GM12801 (cell line): Measurements from ENCODE around the gene BET1.

Experiments used
- TF ChIP-seq, protein P1 (sequence below): IDR thresholded peaks from one replicate; pipeline ENCODE4 v1.5.1; 2011; ENCODE audit warnings: control low read depth; ENCODE audit not compliant: insufficient read length; ENCODE audit errors: extremely low read depth

Gene BET1

DNA sequence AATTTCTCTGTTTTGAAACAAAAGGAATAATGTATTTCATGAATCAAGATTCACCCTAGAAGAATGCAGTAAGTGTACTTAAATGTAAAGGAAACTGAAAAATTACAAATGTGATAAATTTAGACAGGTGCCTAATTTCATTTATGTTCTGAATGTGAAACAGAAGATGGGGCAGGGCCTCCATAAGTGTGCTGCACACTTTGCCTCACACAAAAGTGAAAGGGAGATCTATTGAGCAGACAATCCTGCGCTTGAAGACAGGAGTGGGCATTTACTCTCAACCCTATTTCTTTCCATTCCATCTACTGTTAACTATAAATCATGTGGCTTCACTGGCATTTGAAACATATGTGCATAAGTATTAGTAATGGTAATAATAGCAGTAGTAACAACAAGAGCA is 46.4 kb downstream of the BET1 start:
- TF ChIP-seq, protein P1, sequence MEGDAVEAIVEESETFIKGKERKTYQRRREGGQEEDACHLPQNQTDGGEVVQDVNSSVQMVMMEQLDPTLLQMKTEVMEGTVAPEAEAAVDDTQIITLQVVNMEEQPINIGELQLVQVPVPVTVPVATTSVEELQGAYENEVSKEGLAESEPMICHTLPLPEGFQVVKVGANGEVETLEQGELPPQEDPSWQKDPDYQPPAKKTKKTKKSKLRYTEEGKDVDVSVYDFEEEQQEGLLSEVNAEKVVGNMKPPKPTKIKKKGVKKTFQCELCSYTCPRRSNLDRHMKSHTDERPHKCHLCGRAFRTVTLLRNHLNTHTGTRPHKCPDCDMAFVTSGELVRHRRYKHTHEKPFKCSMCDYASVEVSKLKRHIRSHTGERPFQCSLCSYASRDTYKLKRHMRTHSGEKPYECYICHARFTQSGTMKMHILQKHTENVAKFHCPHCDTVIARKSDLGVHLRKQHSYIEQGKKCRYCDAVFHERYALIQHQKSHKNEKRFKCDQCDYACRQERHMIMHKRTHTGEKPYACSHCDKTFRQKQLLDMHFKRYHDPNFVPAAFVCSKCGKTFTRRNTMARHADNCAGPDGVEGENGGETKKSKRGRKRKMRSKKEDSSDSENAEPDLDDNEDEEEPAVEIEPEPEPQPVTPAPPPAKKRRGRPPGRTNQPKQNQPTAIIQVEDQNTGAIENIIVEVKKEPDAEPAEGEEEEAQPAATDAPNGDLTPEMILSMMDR, result no peak

DNA sequence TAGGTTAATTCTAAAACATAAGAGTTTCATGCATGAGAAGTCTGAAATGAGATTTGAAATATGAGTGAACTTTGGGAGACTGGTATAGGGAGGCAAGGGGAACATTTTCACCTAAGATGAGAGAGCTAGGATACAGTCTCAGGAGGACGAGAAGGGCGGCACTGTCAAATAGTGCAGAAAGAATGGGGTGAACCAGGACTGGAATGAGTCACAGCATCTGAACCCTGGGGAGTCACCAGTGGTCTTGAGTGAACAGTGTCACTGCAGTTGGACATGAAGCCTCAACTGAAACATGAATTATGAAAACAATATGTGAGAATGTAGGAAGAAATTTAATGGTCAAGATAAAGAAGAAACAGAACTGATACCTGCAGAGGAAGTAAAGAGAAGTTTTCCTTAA is 48.9 kb downstream of the BET1 start:
- TF ChIP-seq, protein P1, result no peak

DNA sequence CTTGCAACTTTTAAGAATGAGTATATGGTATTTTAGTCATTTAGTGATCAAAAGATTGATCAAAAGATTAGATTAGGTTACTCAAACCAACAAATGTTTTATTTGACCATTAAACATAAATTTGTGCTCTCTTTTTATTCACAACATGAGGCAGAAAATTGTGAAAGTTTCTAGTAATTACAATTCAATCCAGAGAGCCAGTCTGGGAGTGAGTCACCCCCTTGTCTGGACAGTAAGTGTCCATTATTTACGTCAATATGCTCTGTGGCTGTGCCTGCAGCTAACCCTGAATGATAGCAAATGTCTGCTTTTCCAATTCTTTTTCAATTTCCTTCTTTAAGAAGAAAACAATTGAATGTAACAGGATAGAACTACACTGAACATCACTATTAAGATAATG is 54.7 kb downstream of the BET1 start:
- TF ChIP-seq, protein P1, result no peak

DNA sequence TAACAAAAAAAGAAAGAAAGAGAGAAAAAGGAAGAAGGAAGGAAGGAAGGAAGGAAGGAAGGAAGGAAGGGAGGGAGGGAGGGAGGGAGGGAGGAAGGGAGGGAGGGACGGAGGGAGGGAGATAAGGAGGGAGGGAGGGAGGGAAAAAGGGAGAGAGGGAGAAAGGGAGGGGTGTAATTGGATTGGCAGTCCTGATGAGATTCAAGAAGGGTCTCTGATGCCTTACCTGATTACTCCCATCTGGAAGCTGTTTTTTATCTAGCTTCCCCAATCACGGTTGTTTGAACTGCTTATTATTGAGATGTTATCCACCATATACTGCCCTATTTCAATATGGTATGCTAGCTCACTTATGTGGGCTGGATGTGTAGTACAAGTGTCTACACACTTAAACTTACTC is 55.3 kb downstream of the BET1 start:
- TF ChIP-seq, protein P1, result no peak

DNA sequence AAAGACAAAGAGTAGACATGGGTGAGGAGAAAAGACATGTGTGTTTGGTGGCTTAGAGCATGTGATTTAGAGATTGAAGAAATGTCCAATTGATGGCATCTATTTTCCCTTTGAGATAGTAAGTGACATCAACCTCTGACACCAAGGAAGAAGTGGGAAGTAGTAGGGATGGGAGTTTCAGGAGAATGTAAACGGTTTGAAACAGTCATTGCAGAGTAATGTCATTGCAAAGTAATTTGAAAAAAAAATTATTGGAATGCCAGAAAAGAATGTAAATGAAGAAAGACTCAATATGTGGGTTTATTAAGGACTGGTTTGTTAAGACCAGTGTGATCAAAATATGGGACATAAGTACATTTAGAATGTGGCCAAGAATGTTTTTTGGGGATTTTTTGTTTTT is 56.0 kb downstream of the BET1 start:
- TF ChIP-seq, protein P1, result no peak

DNA sequence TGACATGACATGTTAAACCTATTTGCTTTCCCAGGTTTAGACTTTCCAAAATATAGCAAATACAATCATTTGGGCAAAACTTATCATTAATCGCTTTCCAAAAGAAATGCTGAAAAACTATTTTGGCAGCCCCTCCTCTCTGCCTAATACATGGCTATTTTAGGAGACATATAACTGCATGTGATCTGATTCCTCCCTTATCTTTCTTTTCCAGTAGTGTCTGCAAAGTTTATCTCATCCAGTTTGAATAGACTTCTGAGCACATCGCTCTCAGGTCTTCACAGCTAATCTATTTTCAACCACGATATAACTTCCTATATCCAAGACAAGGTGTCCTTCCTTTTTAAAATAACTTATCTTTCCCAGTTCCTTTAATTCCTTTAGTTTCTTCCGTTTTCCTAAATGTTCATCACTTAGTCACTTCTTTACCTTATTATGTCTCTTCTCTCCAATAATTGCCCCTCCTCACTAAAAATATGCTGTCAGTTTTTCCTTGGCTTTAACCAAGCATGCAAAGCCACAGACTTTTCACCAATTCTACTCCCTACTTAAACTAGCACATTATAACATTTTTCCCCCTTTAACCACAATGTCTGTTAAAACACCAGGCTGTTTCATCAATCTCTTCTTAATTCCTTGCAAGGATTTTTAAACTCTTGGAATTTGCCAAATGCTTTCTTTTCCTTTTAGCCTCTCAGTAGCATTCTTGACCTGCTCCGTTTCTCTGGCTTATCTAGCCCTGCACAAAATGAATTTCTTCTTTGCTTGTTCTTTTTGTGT is 58.2 kb downstream of the BET1 start:
- TF ChIP-seq, protein P1, result no peak

DNA sequence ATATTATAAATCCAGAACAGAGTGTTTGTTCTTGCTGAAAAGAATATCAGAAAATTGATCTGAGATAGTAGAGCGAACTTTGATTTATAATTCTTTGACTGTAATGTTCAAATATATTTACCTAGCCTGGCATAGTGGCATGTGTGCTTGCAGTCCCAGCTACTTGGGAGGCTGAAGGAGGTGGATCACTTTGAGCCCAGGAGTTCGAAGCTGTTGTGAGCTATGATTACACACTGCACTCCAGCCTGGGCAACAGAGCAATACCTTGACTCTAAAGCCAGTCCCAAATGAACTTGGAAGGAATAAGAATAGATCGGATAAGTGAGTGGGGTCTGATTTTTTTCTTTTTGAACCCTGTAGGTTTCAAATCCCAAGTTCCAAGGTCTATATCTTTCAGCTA is 59.1 kb downstream of the BET1 start:
- TF ChIP-seq, protein P1, result no peak
